Stomach (tissue), 4 donors: ENCODE results near the gene MTCL1.

Experiments
- CTCF ChIP-seq, 7 experiments: fragments of 450-650 bp in 4 of 7; fragments of 200-600 bp in 3 of 7; sonication (generic) in 3 of 7; IDR thresholded peaks; one replicate each; pipeline ENCODE4 v1.5.1; 2016 to 2019; ENCODE audit warnings: antibody characterized with exemption in 7 of 7, control low read depth in 2 of 7, mild to moderate bottlenecking in 1 of 7
- POLR2A ChIP-seq, 4 donors: fragments of 450-650 bp; IDR thresholded peaks; one replicate each; pipeline ENCODE4 v1.6.1; 2016; ENCODE audit warnings: antibody characterized with exemption in 4 of 4, control low read depth in 2 of 4, mild to moderate bottlenecking in 1 of 4, moderate library complexity in 1 of 4

DNA sequence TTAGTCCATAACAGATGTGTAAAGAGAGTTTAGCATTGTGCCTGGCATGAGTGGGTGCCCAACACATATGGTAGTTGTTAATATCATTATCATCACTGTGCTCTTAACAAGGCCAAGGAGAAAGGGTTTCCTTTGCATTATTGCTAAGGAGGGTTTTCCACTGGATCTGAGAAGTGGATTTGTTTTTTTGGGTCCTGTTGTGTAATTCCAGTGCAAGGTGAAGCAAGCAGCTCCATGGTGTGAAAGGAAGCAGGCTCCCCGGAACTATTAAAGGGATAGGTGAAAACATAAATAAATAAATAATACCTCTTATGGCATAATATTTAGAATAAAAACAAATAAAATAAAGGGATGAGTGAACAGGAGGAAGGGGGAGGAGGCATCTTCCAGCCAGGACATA lies 65.3 kb downstream of the MTCL1 start:
- TF ChIP-seq CTCF (IDR thresholded peaks at IDR 0.05) (no peak), POLR2A (IDR thresholded peaks at IDR 0.05) (no peak)
